H1 (cell line): ENCODE results near the gene OR1I1. TPM values are rescaled to one million over a fixed set of nuclear protein-coding genes. Genes with fewer than 3 reads are reported as not detected.
A peak's percentile ranks its signal among the peaks of the same experiment; 100 is the strongest.

ENCODE experiments used
- CTCF ChIA-PET: fragments of 300-600 bp; sonication (Branson Sonifier 250); formaldehyde crosslinking; loops from one replicate; lab custom pipeline; 2021; ENCODE audit not compliant: partially characterized antibody; lab: Charles Lee
- POLR2A ChIA-PET: fragments of 300-600 bp; sonication (Branson Sonifier 250); formaldehyde crosslinking; loops from one replicate; lab custom pipeline; 2021; ENCODE audit warnings: inconsistent platforms; ENCODE audit not compliant: partially characterized antibody; lab: Charles Lee
- DNase-seq, 2 experiments: peaks; one replicate each; pipeline versions ENCODE4 v3.0.0 to v3.0.0-alpha.2; 2010 to 2022; ENCODE audit warnings: low spot score in 2 of 2, low read depth in 1 of 2, mixed read lengths in 1 of 2
- FAIRE-seq: peaks from 2 replicates; lab custom pipeline; 2011; peaks lifted over from hg19 to GRCh38; lab: Jason Lieb, UNC
- H2AFZ ChIP-seq: 2 replicates; pipeline ENCODE4 v1.8.1; 2012; ENCODE audit warnings: low read length, inconsistent platforms
- H2AK5ac ChIP-seq: 2 replicates; pipeline ENCODE4 v1.6.1; 2013; ENCODE audit warnings: low read depth, low read length
- H2BK120ac ChIP-seq: replicated peaks from 2 replicates; pipeline ENCODE3; 2013; ENCODE audit warnings: low read depth, low read length, inconsistent platforms
- H2BK12ac ChIP-seq: 2 replicates; pipeline ENCODE4 v1.6.1; 2013; ENCODE audit warnings: low read depth, low read length
- H2BK15ac ChIP-seq: 2 replicates; pipeline ENCODE4 v1.6.1; 2013; ENCODE audit warnings: low read length
- H2BK20ac ChIP-seq: 2 replicates; pipeline ENCODE4 v1.6.1; 2013; ENCODE audit warnings: low read length
- H2BK5ac ChIP-seq: 2 replicates; pipeline ENCODE4 v1.6.1; 2013; ENCODE audit warnings: low read depth, low read length
- H3K14ac ChIP-seq: 2 replicates; pipeline ENCODE4 v1.6.1; 2013; ENCODE audit warnings: inconsistent platforms; ENCODE audit not compliant: insufficient read length
- H3K18ac ChIP-seq: 2 replicates; pipeline ENCODE4 v1.6.1; 2013; ENCODE audit warnings: low read length; ENCODE audit errors: extremely low read depth
- H3K23ac ChIP-seq: 2 replicates; pipeline ENCODE4 v1.6.1; 2013; ENCODE audit warnings: inconsistent platforms; ENCODE audit not compliant: insufficient read length
- H3K23me2 ChIP-seq: 2 replicates; pipeline ENCODE4 v1.6.1; 2013; ENCODE audit warnings: low read depth, low read length
- H3K27ac ChIP-seq: 2 replicates; pipeline ENCODE4 v1.6.1; 2011; ENCODE audit warnings: low read depth, low read length, inconsistent platforms
- H3K27me3 ChIP-seq, 4 experiments: replicated peaks in 1 of 4; 1 replicate in 1 of 4; 2 replicates in 3 of 4; pipeline versions ENCODE4 v1.6.1 to v1.8.1; 2011 to 2013; ENCODE audit warnings: low read length in 3 of 4, mild to moderate bottlenecking in 3 of 4, inconsistent platforms in 2 of 4, mixed read lengths in 2 of 4, moderate library complexity in 1 of 4; ENCODE audit not compliant: control insufficient read depth in 3 of 4, insufficient read depth in 3 of 4; ENCODE audit errors: extremely low read depth in 1 of 4
- H3K36me3 ChIP-seq, 4 experiments: 2 replicates each; pipeline versions ENCODE4 v1.6.1 to v1.8.1; 2011 to 2013; ENCODE audit warnings: mild to moderate bottlenecking in 4 of 4, low read length in 3 of 4, moderate library complexity in 2 of 4, control low read depth in 1 of 4, inconsistent platforms in 1 of 4; ENCODE audit not compliant: insufficient read depth in 4 of 4, control insufficient read depth in 2 of 4
- H3K4ac ChIP-seq: replicated peaks from 2 replicates; pipeline ENCODE3; 2013; ENCODE audit warnings: low read length, low read depth, mixed read lengths, inconsistent platforms; ENCODE audit not compliant: insufficient read length
- H3K4me1 ChIP-seq, 4 experiments: replicated peaks in 1 of 4; 1 replicate in 1 of 4; 2 replicates in 3 of 4; pipeline versions ENCODE4 v1.6.1 to v1.8.1; 2011 to 2013; ENCODE audit warnings: low read length in 3 of 4, inconsistent platforms in 2 of 4, mixed read lengths in 1 of 4; ENCODE audit not compliant: insufficient read depth in 4 of 4, control insufficient read depth in 3 of 4
- H3K4me2 ChIP-seq, 2 experiments: 2 replicates each; pipeline versions ENCODE4 v1.6.1 to v1.8.1; 2011 to 2013; ENCODE audit warnings: low read depth in 2 of 2, low read length in 2 of 2, control low read depth in 1 of 2, inconsistent platforms in 1 of 2, mild to moderate bottlenecking in 1 of 2; ENCODE audit not compliant: insufficient read depth in 1 of 2
- H3K4me3 ChIP-seq, 4 experiments: fragments of 200-600, 300-600 bp in 1 of 4; sonication (generic), shearing (Covaris generic), sonication (Bioruptor Twin) in 1 of 4; 2 replicates each; pipeline versions ENCODE4 v1.5.1 to v1.8.1; 2011 to 2016; ENCODE audit warnings: low read length in 4 of 4, low read depth in 3 of 4, control low read depth in 2 of 4, inconsistent platforms in 2 of 4, mild to moderate bottlenecking in 2 of 4, mixed read lengths in 1 of 4, moderate library complexity in 1 of 4; ENCODE audit not compliant: insufficient read depth in 2 of 4; ENCODE audit errors: extremely low read depth in 1 of 4
- H3K56ac ChIP-seq: replicated peaks from 2 replicates; pipeline ENCODE3; 2013; ENCODE audit warnings: low read depth, mild to moderate bottlenecking, mixed read lengths, low read length, inconsistent platforms; ENCODE audit not compliant: insufficient read length
- H3K79me1 ChIP-seq: 2 replicates; pipeline ENCODE4 v1.6.1; 2013; ENCODE audit warnings: low read depth, low read length, control low read depth
- H3K79me2 ChIP-seq, 2 experiments: 2 replicates each; pipeline versions ENCODE4 v1.6.1 to v1.8.1; 2012 to 2013; ENCODE audit warnings: low read length in 2 of 2, mild to moderate bottlenecking in 2 of 2, inconsistent platforms in 1 of 2; ENCODE audit not compliant: insufficient read depth in 2 of 2, control insufficient read depth in 1 of 2
- H3K9ac ChIP-seq, 4 experiments: replicated peaks in 1 of 4; 1 replicate in 1 of 4; 2 replicates in 3 of 4; pipeline versions ENCODE4 v1.6.1 to v1.8.1; 2011 to 2013; ENCODE audit warnings: low read depth in 3 of 4, low read length in 3 of 4, control low read depth in 2 of 4, mild to moderate bottlenecking in 2 of 4, moderate library complexity in 2 of 4, inconsistent platforms in 1 of 4; ENCODE audit errors: extremely low read depth in 1 of 4
- H3K9me3 ChIP-seq, 2 experiments: 2 replicates each; pipeline versions ENCODE4 v1.6.1 to v1.8.1; 2012 to 2013; ENCODE audit warnings: mild to moderate bottlenecking in 2 of 2, moderate library complexity in 2 of 2, control low read depth in 1 of 2, inconsistent platforms in 1 of 2, low read depth in 1 of 2, low read length in 1 of 2, mixed read lengths in 1 of 2; ENCODE audit not compliant: insufficient read depth in 2 of 2
- H4K20me1 ChIP-seq, 2 experiments: replicated peaks in 1 of 2; 2 replicates each; pipeline versions ENCODE3 to v1.8.1; 2011 to 2013; ENCODE audit warnings: inconsistent platforms in 2 of 2, low read length in 2 of 2, mild to moderate bottlenecking in 1 of 2; ENCODE audit not compliant: insufficient read depth in 2 of 2, control insufficient read depth in 1 of 2
- H4K5ac ChIP-seq: 2 replicates; pipeline ENCODE4 v1.6.1; 2013; ENCODE audit warnings: low read length, low read depth, mixed read lengths, inconsistent platforms; ENCODE audit not compliant: insufficient read length
- H4K8ac ChIP-seq: 2 replicates; pipeline ENCODE4 v1.8.0; 2013; ENCODE audit warnings: mild to moderate bottlenecking, moderate library complexity, low read length, inconsistent platforms; ENCODE audit not compliant: insufficient read depth; ENCODE audit errors: extremely low read depth
- H4K91ac ChIP-seq: replicated peaks from 2 replicates; pipeline ENCODE3; 2013; ENCODE audit warnings: low read length, mixed read lengths, inconsistent platforms; ENCODE audit not compliant: insufficient read length
- BACH1 ChIP-seq: IDR thresholded peaks from 2 replicates; pipeline ENCODE4 v1.6.1; 2012; ENCODE audit warnings: low read length, improper control_type of control experiment
- CREB1 ChIP-seq: IDR thresholded peaks from 2 replicates; pipeline ENCODE4 v1.6.1; 2012; ENCODE audit warnings: inconsistent platforms
- EP300 ChIP-seq, 2 experiments: IDR thresholded peaks; 1 replicate in 1 of 2; 2 replicates in 1 of 2; pipeline ENCODE4 v1.6.1; 2011 to 2012; ENCODE audit warnings: low read depth in 2 of 2, low read length in 2 of 2, mild to moderate bottlenecking in 2 of 2, borderline replicate concordance in 1 of 2, inconsistent platforms in 1 of 2, moderate library complexity in 1 of 2
- GABPA ChIP-seq: IDR thresholded peaks from 2 replicates; pipeline ENCODE4 v1.6.1; 2011; ENCODE audit warnings: mild to moderate bottlenecking, low read length, moderate library complexity, borderline replicate concordance; ENCODE audit not compliant: insufficient read depth
- KDM4A ChIP-seq: IDR thresholded peaks from one replicate; pipeline ENCODE4 v1.7.1; 2012; ENCODE audit warnings: low read depth, mild to moderate bottlenecking, moderate library complexity, low read length, inconsistent platforms; ENCODE audit not compliant: severe bottlenecking
- RXRA ChIP-seq: IDR thresholded peaks from 2 replicates; pipeline ENCODE4 v1.6.1; 2011; ENCODE audit warnings: low read depth, mild to moderate bottlenecking, low read length, moderate library complexity; ENCODE audit not compliant: insufficient read depth
- SAP30 ChIP-seq: fragments of 300-600 bp; sonication (generic); IDR thresholded peaks from 2 replicates; pipeline ENCODE4 v1.7.1; 2012; ENCODE audit warnings: low read length, moderate library complexity, mild to moderate bottlenecking, inconsistent platforms; ENCODE audit not compliant: insufficient read depth, insufficient replicate concordance
- TAF7 ChIP-seq: optimal IDR thresholded peaks from 2 replicates; pipeline ENCODE3; 2011; ENCODE audit warnings: low read depth, mild to moderate bottlenecking, inconsistent platforms, low read length, moderate library complexity, borderline replicate concordance
- TCF12 ChIP-seq: IDR thresholded peaks from 2 replicates; pipeline ENCODE4 v1.6.1; 2011; ENCODE audit warnings: low read depth, mild to moderate bottlenecking, low read length
- ZNF274 ChIP-seq: IDR thresholded peaks from 2 replicates; pipeline ENCODE4 v1.7.0; 2012; ENCODE audit warnings: low read length, borderline replicate concordance; ENCODE audit errors: extremely low read depth
- WGBS, 2 experiments: shearing (Covaris generic) in 1 of 2; methylation state at CpG; one replicate each; pipeline versions ENCODE4 v1.1.6 to v1.1.7; 2013 to 2015; ENCODE audit warnings: low lambda C conversion rate in 2 of 2, mixed read lengths in 2 of 2, inconsistent platforms in 1 of 2, low coverage in 1 of 2, missing lambda C conversion rate in 1 of 2; ENCODE audit not compliant: insufficient replicate concordance in 2 of 2, insufficient coverage in 1 of 2, insufficient read length in 1 of 2; ENCODE audit errors: extremely low coverage in 1 of 2, missing lambda C conversion rate in 1 of 2; 5-methylcytosine and 5-hydroxymethylcytosine counted together
- polyA plus RNA-seq, 7 experiments: library from polyadenylated mRNA; depleted of rRNA in 3 of 7; stranded (reverse) in 5 of 7; unstranded in 2 of 7; fragments of >200 nt in 5 of 7; fragments of 200-250 nt in 2 of 7; gene quantifications; 1 replicate in 5 of 7; 2 replicates in 1 of 7; 4 replicates in 1 of 7; pipeline versions ENCODE4 v1.2.1 to v1.2.3, GENCODE V29; 2011 to 2013; ENCODE audit warnings: missing spikeins in 2 of 7, mixed read lengths in 2 of 7
- total RNA-seq: library from RNA; stranded (reverse); fragmentation: NEBNext Ultra II Directional; extraction: Animal tissue kit (Norgen Biotek cat#: 25700); gene quantifications from 2 replicates; pipeline ENCODE4 v1.2.1, GENCODE V29; 2021

OR1I1 gene
- total and polyA plus RNA-seq, 2 of the 8 experiments (the other 6 are each of a cell fraction or from before 2014, with no cell fraction given) = not detected

GRCh38 chr19:15123900-15124299 is 41.9 kb downstream of the OR1I1 start:
- no peak overlapping the region for H2BK5ac ChIP-seq
- no peak overlapping the region for H2AK5ac ChIP-seq
- no peak overlapping the region; the same call in 1 of the 2 replicates for H4K8ac ChIP-seq
- no peak overlapping the region for H3K56ac ChIP-seq
- no peak overlapping the region for H3K27ac ChIP-seq
- H3K4me3 ChIP-seq = peak overlapping the region in 2 of 4 experiments; percentile 68 to 75; a peak in 4 of 8 replicates
- peaks cover 2 to 3% of the 10 kb centered on the region in 2 experiments for H4K20me1 ChIP-seq
- peaks cover 5 to 20% (median 14%) of the 10 kb centered on the region in 4 experiments; a peak in 7 of 8 replicates for H3K36me3 ChIP-seq
- 92% methylated on average over 5 of the region's 5 CpGs; no CpG with 5 or more reads in 1 of the 2 experiments for WGBS, 2 experiments
- no peak overlapping the region for H2AFZ ChIP-seq
- ChIA-PET CTCF (interaction anchor here (0.6 to 5.7 kb wide), 7 partner anchors 13 to 108 kb away, joined by 3 to 39 read pairs (median 5); partner anchors contain the start of gene EPHX3), POLR2A (interaction anchor here (0.8 to 5.1 kb wide), 9 partner anchors 11 to 295 kb away, joined by 3 to 67 read pairs (median 3); partner anchors contain the start of gene AKAP8L)
- H2BK12ac ChIP-seq = no peak overlapping the region
- H3K18ac ChIP-seq = no peak overlapping the region
- H4K91ac ChIP-seq = no peak overlapping the region
- H3K4me2 ChIP-seq = peak overlapping the region in 1 of 2 experiments; percentile 79; a peak in 1 of 4 replicates
- FAIRE-seq (no peak), DNase-seq (no peak)
- no peak for TF ChIP-seq TAF7
- no peak for TF ChIP-seq TCF12
- no peak for TF ChIP-seq RXRA
- no peak for TF ChIP-seq ZNF274
- TF ChIP-seq EP300 (IDR thresholded peaks at IDR 0.05; ENCODE audit: borderline replicate concordance in 1 of 2, low read depth in 2 of 2, low read length in 2 of 2) = no peak
- TF ChIP-seq SAP30 = no peak
- TF ChIP-seq BACH1 = no peak
- no peak for TF ChIP-seq CREB1
- TF ChIP-seq KDM4A = no peak
- no peak for TF ChIP-seq GABPA
- H2BK20ac ChIP-seq = no peak overlapping the region
- H3K79me2 ChIP-seq = peaks cover 0 to 13% of the 10 kb centered on the region in 2 experiments; a peak in 2 of 4 replicates
- no peak overlapping the region for H3K14ac ChIP-seq
- H3K4ac ChIP-seq = no peak overlapping the region
- no peak overlapping the region; a peak in 1 of 7 replicates for H3K9ac ChIP-seq
- H3K9me3 ChIP-seq = peaks cover 2 to 4% of the 10 kb centered on the region in 2 experiments; a peak in 1 of 4 replicates
- H3K4me1 ChIP-seq = peaks cover 0 to 9% (median 1%) of the 10 kb centered on the region in 4 experiments; a peak in 4 of 7 replicates
- no peak overlapping the region for H3K23ac ChIP-seq
- no peak overlapping the region for H4K5ac ChIP-seq
- peaks cover 8% of the 10 kb centered on the region; the same call in 1 of the 2 replicates for H3K23me2 ChIP-seq
- H2BK120ac ChIP-seq = no peak overlapping the region
- H2BK15ac ChIP-seq = no peak overlapping the region
- H3K79me1 ChIP-seq = peaks cover 9% of the 10 kb centered on the region
- H3K27me3 ChIP-seq = no peaks in the 10 kb centered on the region
